HEK293 (cell line): Measurements from ENCODE around the gene VPS26C.
A peak's percentile ranks its signal among the peaks of the same experiment; 100 is the strongest.

Experiments used
- CTCF ChIA-PET: fragments of 350-600 bp; formaldehyde crosslinking; extraction: SDS; loops from one replicate; lab custom pipeline; 2021; ENCODE audit warnings: antibody characterized with exemption; lab: Yijun Ruan, JAX
- POLR2A ChIA-PET: fragments of 300-600 bp; formaldehyde crosslinking; extraction: SDS; loops from one replicate; lab custom pipeline; 2020; ENCODE audit warnings: antibody characterized with exemption, inconsistent platforms; lab: Yijun Ruan, JAX
- H3K27ac ChIP-seq: fragments of 200-500 bp; sonication (Bioruptor generic); 2 replicates; pipeline ENCODE4 v1.5.1; 2014; ENCODE audit warnings: low read depth, low read length, control low read depth, inconsistent platforms; ENCODE audit errors: extremely low read depth
- H3K36me3 ChIP-seq, 2 experiments: fragments of 200-500 bp in 1 of 2; sonication (Bioruptor generic) in 1 of 2; 1 replicate in 1 of 2; 2 replicates in 1 of 2; pipeline ENCODE4 v1.5.1; 2014 to 2017; ENCODE audit warnings: inconsistent platforms in 2 of 2, low read length in 2 of 2; ENCODE audit not compliant: control insufficient read depth in 2 of 2, insufficient read depth in 1 of 2
- H3K4me1 ChIP-seq: fragments of 200-500 bp; sonication (Bioruptor generic); 2 replicates; pipeline ENCODE4 v1.5.1; 2014; ENCODE audit warnings: mild to moderate bottlenecking, low read length, inconsistent platforms; ENCODE audit not compliant: control insufficient read depth, insufficient read depth
- H3K4me3 ChIP-seq: 2 replicates; pipeline ENCODE4 v1.5.1; 2011; ENCODE audit warnings: low read depth, mild to moderate bottlenecking, control low read depth, low read length, moderate library complexity
- H3K9me3 ChIP-seq: fragments of 200-500 bp; sonication (Bioruptor generic); 2 replicates; pipeline ENCODE4 v1.5.1; 2014; ENCODE audit warnings: low read depth, low read length, inconsistent platforms; ENCODE audit not compliant: control insufficient read depth, insufficient read depth
- CTCF ChIP-seq: fragments of 450-650 bp; formaldehyde crosslinking; IDR thresholded peaks from 2 replicates; pipeline ENCODE4 v1.5.1; 2016; ENCODE audit warnings: missing biosample characterization, missing genetic modification characterization
- EGR2 ChIP-seq: fragments of 450-650 bp; formaldehyde crosslinking; IDR thresholded peaks from 2 replicates; pipeline ENCODE4 v1.5.1; 2016; ENCODE audit warnings: low read depth, missing biosample characterization, missing genetic modification characterization
- IKZF3 ChIP-seq: fragments of 450-650 bp; IDR thresholded peaks from 2 replicates; pipeline ENCODE4 v1.5.0; 2018; ENCODE audit warnings: missing biosample characterization, mild to moderate bottlenecking, missing genetic modification characterization, moderate library complexity
- PRDM4 ChIP-seq: fragments of 450-650 bp; formaldehyde crosslinking; IDR thresholded peaks from 2 replicates; pipeline ENCODE4 v1.5.1; 2017; ENCODE audit warnings: missing biosample characterization, missing genetic modification characterization
- YY1 ChIP-seq: fragments of 450-650 bp; formaldehyde crosslinking; IDR thresholded peaks from 2 replicates; pipeline ENCODE4 v1.5.1; 2018; ENCODE audit warnings: missing biosample characterization, missing genetic modification characterization
- ZBTB1 ChIP-seq: fragments of 450-650 bp; formaldehyde crosslinking; IDR thresholded peaks from 2 replicates; pipeline ENCODE4 v1.5.1; 2016; ENCODE audit warnings: missing biosample characterization, missing genetic modification characterization
- ZBTB20 ChIP-seq: fragments of 450-650 bp; formaldehyde crosslinking; IDR thresholded peaks from 2 replicates; pipeline ENCODE4 v1.5.1; 2016; ENCODE audit warnings: missing biosample characterization, missing genetic modification characterization
- ZIC2 ChIP-seq: fragments of 450-650 bp; formaldehyde crosslinking; IDR thresholded peaks from 2 replicates; pipeline ENCODE4 v1.5.1; 2016; ENCODE audit warnings: missing biosample characterization, missing genetic modification characterization
- ZNF24 ChIP-seq: fragments of 450-650 bp; formaldehyde crosslinking; IDR thresholded peaks from 2 replicates; pipeline ENCODE4 v1.5.1; 2016; ENCODE audit warnings: missing biosample characterization, missing genetic modification characterization
- ZNF292 ChIP-seq: fragments of 450-650 bp; formaldehyde crosslinking; IDR thresholded peaks from 2 replicates; pipeline ENCODE4 v1.5.1; 2016; ENCODE audit warnings: low read depth, missing biosample characterization, missing genetic modification characterization, borderline replicate concordance
- ZNF335 ChIP-seq: fragments of 450-650 bp; formaldehyde crosslinking; conservative IDR thresholded peaks from 2 replicates; pipeline ENCODE4 v1.5.1; 2016; ENCODE audit warnings: missing biosample characterization, missing genetic modification characterization
- ZNF416 ChIP-seq: fragments of 450-650 bp; formaldehyde crosslinking; IDR thresholded peaks from 2 replicates; pipeline ENCODE4 v1.5.1; 2016; ENCODE audit warnings: missing biosample characterization, missing genetic modification characterization
- ZNF449 ChIP-seq: fragments of 450-650 bp; formaldehyde crosslinking; IDR thresholded peaks from 2 replicates; pipeline ENCODE4 v1.5.1; 2017; ENCODE audit warnings: missing biosample characterization, mild to moderate bottlenecking, missing genetic modification characterization, moderate library complexity
- ZNF514 ChIP-seq: fragments of 450-650 bp; formaldehyde crosslinking; IDR thresholded peaks from 2 replicates; pipeline ENCODE4 v1.5.1; 2016; ENCODE audit warnings: missing biosample characterization, missing genetic modification characterization
- ZNF549 ChIP-seq: fragments of 450-650 bp; IDR thresholded peaks from 2 replicates; pipeline ENCODE4 v1.5.1; 2018; ENCODE audit warnings: missing biosample characterization, missing genetic modification characterization, mild to moderate bottlenecking, inconsistent platforms, moderate library complexity
- ZNF654 ChIP-seq: fragments of 450-650 bp; formaldehyde crosslinking; IDR thresholded peaks from 2 replicates; pipeline ENCODE4 v1.5.1; 2016; ENCODE audit warnings: low read depth, missing biosample characterization, missing genetic modification characterization
- ZNF692 ChIP-seq: fragments of 450-650 bp; formaldehyde crosslinking; IDR thresholded peaks from 2 replicates; pipeline ENCODE4 v1.5.1; 2016; ENCODE audit warnings: missing biosample characterization, missing genetic modification characterization
- ZNF707 ChIP-seq: fragments of 450-650 bp; formaldehyde crosslinking; IDR thresholded peaks from 2 replicates; pipeline ENCODE4 v1.5.1; 2016; ENCODE audit warnings: missing biosample characterization, missing genetic modification characterization
- ZNF785 ChIP-seq: fragments of 450-650 bp; formaldehyde crosslinking; IDR thresholded peaks from 2 replicates; pipeline ENCODE4 v1.5.1; 2016; ENCODE audit warnings: missing biosample characterization, missing genetic modification characterization
- ZNF791 ChIP-seq: fragments of 450-650 bp; formaldehyde crosslinking; IDR thresholded peaks from 2 replicates; pipeline ENCODE4 v1.5.1; 2016; ENCODE audit warnings: missing biosample characterization, missing genetic modification characterization
- ZNF792 ChIP-seq: fragments of 450-650 bp; formaldehyde crosslinking; IDR thresholded peaks from 2 replicates; pipeline ENCODE4 v1.5.1; 2016; ENCODE audit warnings: missing biosample characterization, missing genetic modification characterization
- ZXDB ChIP-seq: fragments of 450-650 bp; formaldehyde crosslinking; IDR thresholded peaks from 2 replicates; pipeline ENCODE4 v1.5.1; 2016; ENCODE audit warnings: missing biosample characterization, missing genetic modification characterization

VPS26C gene

GRCh38 chr21:37240978-37241377 lies 26.2 kb downstream of the VPS26C start:
- Histone ChIP-seq H3K36me3 (peaks cover 12 to 14% of the 10 kb centered on the region in 2 experiments), H3K4me3 (no peak overlapping the region), H3K4me1 (no peaks in the 10 kb centered on the region), H3K27ac (no peak overlapping the region), H3K9me3 (no peaks in the 10 kb centered on the region)
- CTCF ChIA-PET: no interaction called here
- POLR2A ChIA-PET: no interaction called here
- no peak for TF ChIP-seq ZNF692 (tag by site-specific recombination)
- TF ChIP-seq YY1: no peak
- peak; percentile 27; the same call in 1 of the 2 replicates for TF ChIP-seq ZIC2 (tag by site-specific recombination)

- Histone ChIP-seq H3K36me3 (peaks cover 12 to 27% of the 10 kb centered on the region in 2 experiments), H3K4me1 (no peaks in the 10 kb centered on the region), H3K4me3 (no peak overlapping the region), H3K27ac (no peak overlapping the region), H3K9me3 (no peaks in the 10 kb centered on the region)
- no peak for TF ChIP-seq ZNF24 (tag by site-specific recombination)
- TF ChIP-seq IKZF3: no peak
- no peak for TF ChIP-seq ZNF514 (tag by site-specific recombination)
- TF ChIP-seq PRDM4: no peak
- no peak for TF ChIP-seq ZNF335 (tag by site-specific recombination)
- ChIA-PET CTCF (no interaction called here), POLR2A (no interaction called here)
Observed at GRCh38 chr21:37237764-37238163, 29.4 kb downstream of the VPS26C start.

GRCh38 chr21:37237346-37237745 lies 29.8 kb downstream of the VPS26C start:
- CTCF ChIA-PET: interaction anchor here (0.6 kb wide), 1 partner anchor 261 kb away, joined by 3 read pairs; no protein-coding TSS in a partner anchor
- POLR2A ChIA-PET: no interaction called here
- H3K27ac ChIP-seq: no peak overlapping the region
- H3K4me3 ChIP-seq: no peak overlapping the region
- no peaks in the 10 kb centered on the region for H3K9me3 ChIP-seq
- H3K36me3 ChIP-seq: peaks cover 12 to 31% of the 10 kb centered on the region in 2 experiments
- no peaks in the 10 kb centered on the region for H3K4me1 ChIP-seq
- TF ChIP-seq ZNF791 (tag by site-specific recombination) (no peak), ZNF707 (tag by site-specific recombination) (no peak), ZNF416 (no peak), ZNF549 (tag by site-specific recombination) (no peak), ZXDB (tag by site-specific recombination) (no peak), EGR2 (tag by site-specific recombination) (no peak), ZNF292 (tag by site-specific recombination) (no peak)

- Histone ChIP-seq H3K27ac (no peak overlapping the region), H3K4me1 (no peaks in the 10 kb centered on the region), H3K9me3 (no peaks in the 10 kb centered on the region), H3K4me3 (no peak overlapping the region), H3K36me3 (peaks cover 15 to 56% of the 10 kb centered on the region in 2 experiments)
- CTCF ChIA-PET: interaction anchor here (0.6 to 1.0 kb wide), 2 partner anchors 243 to 441 kb away, joined by 3 to 4 read pairs; no protein-coding TSS in a partner anchor
- POLR2A ChIA-PET: no interaction called here
- TF ChIP-seq ZBTB1 (tag by site-specific recombination) (no peak), ZNF792 (no peak), ZNF785 (tag by site-specific recombination) (no peak), ZNF335 (tag by site-specific recombination) (no peak), ZBTB20 (tag by site-specific recombination) (no peak), CTCF (tag by site-specific recombination) (no peak), ZNF654 (tag by site-specific recombination) (no peak), ZNF449 (tag by site-specific recombination) (no peak)
Observed at GRCh38 chr21:37233551-37234146, 33.5 kb downstream of the VPS26C start.
